IPS-18a (cell line): ENCODE data around the gene CPSF4.
A peak's percentile ranks its signal among the peaks of the same experiment; 100 is the strongest.

ENCODE experiments used
- H3K27ac ChIP-seq: one replicate; pipeline ENCODE4 v1.5.1; 2013; ENCODE audit warnings: low read length
- H3K27me3 ChIP-seq: one replicate; pipeline ENCODE4 v1.6.1; 2013; ENCODE audit warnings: mild to moderate bottlenecking, low read length; ENCODE audit not compliant: control insufficient read depth, insufficient read depth
- H3K36me3 ChIP-seq: one replicate; pipeline ENCODE4 v1.6.1; 2013; ENCODE audit warnings: low read depth, low read length; ENCODE audit not compliant: control insufficient read depth
- H3K4me1 ChIP-seq: one replicate; pipeline ENCODE4 v1.6.1; 2013; ENCODE audit warnings: low read depth, low read length; ENCODE audit not compliant: control insufficient read depth
- H3K4me3 ChIP-seq: one replicate; pipeline ENCODE4 v1.5.1; 2013; ENCODE audit warnings: low read length
- H3K9ac ChIP-seq: one replicate; pipeline ENCODE4 v1.6.1; 2013; ENCODE audit warnings: mild to moderate bottlenecking, low read length, moderate library complexity
- H3K9me3 ChIP-seq: one replicate; pipeline ENCODE4 v1.6.1; 2013; ENCODE audit warnings: low read depth, low read length; ENCODE audit not compliant: control insufficient read depth

The CPSF4 gene

DNA sequence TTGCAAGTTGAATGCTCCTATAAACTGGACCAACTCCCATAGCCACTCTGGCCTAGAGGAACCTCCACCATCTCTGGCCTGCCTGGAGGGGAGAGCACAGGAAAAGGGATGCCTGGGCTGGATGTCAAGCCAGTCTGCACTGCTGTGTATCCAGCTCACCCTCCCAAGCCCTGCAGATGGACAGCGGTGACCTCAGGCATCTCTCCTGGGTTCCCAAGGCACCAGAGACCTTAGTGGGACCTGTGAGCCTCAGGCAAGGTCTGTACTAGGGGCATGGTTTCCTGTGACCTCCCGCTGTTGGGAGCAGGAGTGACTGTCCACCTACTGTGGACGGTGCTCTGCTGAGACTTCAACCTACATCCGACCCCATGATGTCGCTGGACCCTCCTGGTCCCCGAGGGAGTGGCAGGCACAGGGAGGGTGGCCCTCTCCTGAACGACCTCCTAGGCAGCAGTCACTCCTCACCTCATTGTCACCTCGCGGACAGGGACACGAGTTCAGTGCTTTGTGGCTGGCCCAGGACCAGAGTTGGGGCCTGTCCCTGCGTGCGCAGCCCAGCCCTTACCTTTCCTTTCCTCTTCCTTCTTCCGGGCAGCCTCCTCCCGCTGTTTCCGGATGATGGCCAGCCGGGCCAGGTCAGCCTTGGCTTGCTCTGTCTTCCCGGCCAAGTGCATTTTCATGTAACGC, 41.3 kb upstream of the CPSF4 start:
- Histone ChIP-seq H3K4me3 (no peak overlapping the region), H3K4me1 (peaks cover 3% of the 10 kb centered on the region), H3K27ac (no peak overlapping the region), H3K9me3 (no peaks in the 10 kb centered on the region), H3K9ac (no peak overlapping the region), H3K36me3 (peaks cover 65% of the 10 kb centered on the region), H3K27me3 (no peaks in the 10 kb centered on the region)

DNA sequence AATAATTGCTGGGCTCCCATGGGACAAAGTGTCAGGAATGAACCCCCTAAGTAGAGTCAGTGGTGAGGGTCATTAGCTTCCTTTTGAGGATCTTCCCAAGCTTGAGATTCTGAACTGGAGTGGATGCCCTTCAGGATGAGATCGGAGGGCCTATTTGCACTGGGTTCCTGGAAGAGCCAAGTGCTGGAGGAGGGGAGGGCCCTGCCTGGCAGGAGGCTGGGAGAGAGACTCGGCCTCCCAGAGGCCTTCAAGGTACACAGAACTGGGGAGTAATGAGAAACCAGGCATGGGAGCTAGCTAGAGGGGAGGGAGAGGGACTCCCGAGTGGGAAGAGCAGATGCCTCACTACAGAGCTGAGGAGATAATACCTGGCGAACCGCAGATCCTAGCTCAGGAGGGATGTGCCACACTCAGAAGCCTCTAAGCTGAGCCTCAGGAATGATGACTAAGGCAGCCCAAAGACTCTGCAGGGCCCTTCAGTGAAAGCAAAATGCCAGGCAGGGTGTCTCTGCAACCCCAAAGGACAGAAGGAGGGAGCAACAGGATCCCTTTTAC, 39.8 kb upstream of the CPSF4 start:
- Histone ChIP-seq H3K36me3 (peaks cover 78% of the 10 kb centered on the region), H3K4me1 (no peaks in the 10 kb centered on the region)

GRCh38 chr7:99399597-99399996, 39.1 kb upstream of the CPSF4 start:
- Histone ChIP-seq H3K9ac (no peak overlapping the region), H3K27me3 (no peaks in the 10 kb centered on the region), H3K4me3 (no peak overlapping the region), H3K36me3 (peaks cover 82% of the 10 kb centered on the region), H3K27ac (no peak overlapping the region), H3K4me1 (no peaks in the 10 kb centered on the region), H3K9me3 (no peaks in the 10 kb centered on the region)

More for the DNA sequence above, 39.8 kb upstream of the CPSF4 start:
- Histone ChIP-seq H3K4me3 (no peak overlapping the region), H3K27ac (no peak overlapping the region), H3K27me3 (no peaks in the 10 kb centered on the region), H3K9ac (no peak overlapping the region), H3K9me3 (no peaks in the 10 kb centered on the region)

- Histone ChIP-seq H3K27ac (no peak overlapping the region), H3K4me1 (peaks cover 7% of the 10 kb centered on the region), H3K9ac (no peak overlapping the region), H3K4me3 (no peak overlapping the region), H3K27me3 (no peaks in the 10 kb centered on the region), H3K36me3 (peaks cover 55% of the 10 kb centered on the region), H3K9me3 (no peaks in the 10 kb centered on the region)
Measured at GRCh38 chr7:99402854-99403253, 35.9 kb upstream of the CPSF4 start.

DNA sequence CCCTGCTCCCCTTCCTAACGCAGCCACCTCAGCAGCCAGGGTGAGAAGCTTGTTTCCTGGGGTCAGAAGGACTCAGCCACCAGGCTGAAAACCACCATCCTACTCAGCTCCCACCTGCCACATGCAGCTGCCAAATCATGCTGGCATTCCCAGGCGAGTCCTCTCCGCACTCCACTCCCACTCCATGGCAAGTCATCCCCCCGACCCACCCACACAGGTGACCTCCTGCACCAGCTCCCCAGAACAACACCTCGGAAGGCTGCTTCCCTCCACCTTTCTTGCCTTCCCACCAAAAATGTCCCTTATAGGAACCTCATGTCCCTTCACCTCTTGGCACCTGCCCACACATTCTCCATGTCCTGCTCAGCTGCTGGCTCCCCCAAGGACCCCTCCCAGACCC, 35.0 kb upstream of the CPSF4 start:
- no peaks in the 10 kb centered on the region for H3K9me3 ChIP-seq
- peaks cover 7% of the 10 kb centered on the region for H3K4me1 ChIP-seq
- no peak overlapping the region for H3K27ac ChIP-seq
- H3K36me3 ChIP-seq, result peaks cover 49% of the 10 kb centered on the region
- H3K27me3 ChIP-seq, result no peaks in the 10 kb centered on the region
- H3K9ac ChIP-seq, result no peak overlapping the region
- no peak overlapping the region for H3K4me3 ChIP-seq

GRCh38 chr7:99404235-99404976, 34.3 kb upstream of the CPSF4 start:
- Histone ChIP-seq H3K4me1 (peaks cover 7% of the 10 kb centered on the region), H3K4me3 (no peak overlapping the region), H3K27me3 (no peaks in the 10 kb centered on the region), H3K27ac (no peak overlapping the region), H3K36me3 (peaks cover 42% of the 10 kb centered on the region), H3K9me3 (no peaks in the 10 kb centered on the region), H3K9ac (no peak overlapping the region)

DNA sequence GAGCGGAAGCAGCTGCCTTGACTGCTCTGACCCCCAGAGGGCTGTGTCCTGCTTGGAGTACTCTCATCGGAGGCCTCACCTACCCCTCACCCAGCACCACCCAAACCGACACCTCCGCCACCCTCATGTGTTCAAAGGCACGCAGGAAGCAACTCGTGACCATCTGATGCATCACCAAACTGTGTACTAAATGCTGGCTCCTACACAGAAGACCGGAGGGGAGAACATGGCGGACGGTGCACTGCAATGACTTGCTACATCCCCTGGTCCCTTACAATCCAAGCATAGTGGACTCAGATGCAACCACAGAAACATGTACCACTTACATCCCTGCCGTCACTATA, 33.8 kb upstream of the CPSF4 start:
- Histone ChIP-seq H3K27me3 (no peaks in the 10 kb centered on the region), H3K4me1 (peaks cover 9% of the 10 kb centered on the region), H3K9me3 (no peaks in the 10 kb centered on the region), H3K36me3 (peaks cover 37% of the 10 kb centered on the region), H3K9ac (no peak overlapping the region), H3K4me3 (no peak overlapping the region), H3K27ac (no peak overlapping the region)

DNA sequence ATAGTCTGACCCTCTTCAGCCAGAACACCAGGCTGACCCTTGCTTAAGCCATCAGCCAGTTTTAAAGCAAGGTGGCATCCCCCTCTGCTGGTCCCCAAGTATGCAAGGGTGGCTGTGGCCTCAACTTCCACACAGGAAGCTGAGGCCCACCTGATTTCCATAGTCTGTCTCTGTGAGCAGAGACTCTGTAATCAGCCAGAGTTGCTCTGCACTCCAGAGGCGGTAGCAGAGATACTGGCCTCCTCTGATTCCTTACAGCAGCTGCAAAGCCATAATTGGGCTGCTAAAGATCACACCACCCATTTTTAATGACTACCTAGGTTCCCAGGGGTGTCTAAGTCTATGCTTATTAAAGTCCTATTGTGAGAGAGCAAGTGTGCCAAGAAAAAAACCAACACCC, 32.2 kb upstream of the CPSF4 start:
- Histone ChIP-seq H3K27me3 (no peaks in the 10 kb centered on the region), H3K9me3 (no peaks in the 10 kb centered on the region), H3K9ac (peak overlapping the region; percentile 94), H3K4me1 (peaks cover 11% of the 10 kb centered on the region), H3K27ac (no peak overlapping the region), H3K4me3 (peak overlapping the region; percentile 88), H3K36me3 (peaks cover 32% of the 10 kb centered on the region)

GRCh38 chr7:99407872-99408378, 30.8 kb upstream of the CPSF4 start:
- H3K4me1 ChIP-seq, result peaks cover 11% of the 10 kb centered on the region
- peaks cover 35% of the 10 kb centered on the region for H3K36me3 ChIP-seq
- no peaks in the 10 kb centered on the region for H3K9me3 ChIP-seq
- peak overlapping the region; percentile 88 for H3K4me3 ChIP-seq
- H3K27ac ChIP-seq, result peak overlapping the region; percentile 58
- peak overlapping the region; percentile 94 for H3K9ac ChIP-seq
- no peaks in the 10 kb centered on the region for H3K27me3 ChIP-seq

- Histone ChIP-seq H3K4me3 (peak within 1 kb of the TSS; percentile 88), H3K27ac (peak within 1 kb of the TSS; percentile 90), H3K9ac (peak within 1 kb of the TSS; percentile 94), H3K4me1 (peaks cover 11% of the 10 kb centered on the region), H3K36me3 (peaks cover 35% of the 10 kb centered on the region), H3K9me3 (no peaks in the 10 kb centered on the region), H3K27me3 (no peaks in the 10 kb centered on the region)
Measured at GRCh38 chr7:99408379-99409191, 30.2 kb upstream of the CPSF4 start, which contains the start of the genes BUD31 and PDAP1. BUD31 (plus strand) TSS chr7:99408969; CDS start chr7:99411093, 2,124 bp downstream. PDAP1 (minus strand) TSS chr7:99408597; CDS start chr7:99408548, 49 bp downstream.

- Histone ChIP-seq H3K9me3 (no peaks in the 10 kb centered on the region), H3K4me3 (peak overlapping the region; percentile 88), H3K27ac (peak overlapping the region; percentile 90), H3K4me1 (peaks cover 11% of the 10 kb centered on the region), H3K27me3 (no peaks in the 10 kb centered on the region), H3K9ac (peak overlapping the region; percentile 94), H3K36me3 (peaks cover 33% of the 10 kb centered on the region)
Measured at GRCh38 chr7:99409192-99409572, 29.6 kb upstream of the CPSF4 start.
